GM12891 (cell line): ENCODE data around the gene LSM3.

Experiments used
- DNase-seq: peaks from one replicate; pipeline ENCODE4 v3.0.0; 2011; ENCODE audit warnings: low spot score; ENCODE audit not compliant: insufficient read length
- FAIRE-seq: peaks from 2 replicates; lab custom pipeline; 2011; peaks lifted over from hg19 to GRCh38; lab: Jason Lieb, UNC
- PAX5 ChIP-seq: IDR thresholded peaks from 2 replicates; pipeline ENCODE4 v1.6.1; 2011; ENCODE audit warnings: low read length, moderate library complexity, mild to moderate bottlenecking; ENCODE audit not compliant: insufficient read depth, severe bottlenecking
- POLR2A ChIP-seq: IDR thresholded peaks from 2 replicates; pipeline ENCODE4 v1.6.1; 2011; ENCODE audit warnings: low read depth, low read length, control low read depth
- POLR2AphosphoS5 ChIP-seq: IDR thresholded peaks from 2 replicates; pipeline ENCODE4 v1.6.1; 2011; ENCODE audit warnings: low read depth, low read length, control low read depth
- POU2F2 ChIP-seq: IDR thresholded peaks from 2 replicates; pipeline ENCODE4 v1.6.1; 2011; ENCODE audit warnings: low read depth, mild to moderate bottlenecking, control low read depth, low read length, moderate library complexity
- SPI1 ChIP-seq: IDR thresholded peaks from 2 replicates; pipeline ENCODE4 v1.6.1; 2011; ENCODE audit warnings: low read depth, low read length, control low read depth
- TAF1 ChIP-seq: IDR thresholded peaks from 2 replicates; pipeline ENCODE4 v1.6.1; 2011; ENCODE audit warnings: low read depth, low read length, control low read depth

The LSM3 gene

GRCh38 chr3:14245248-14245639 is 66.6 kb downstream of the LSM3 start:
- FAIRE-seq (no peak), DNase-seq (no peak)
- TF ChIP-seq TAF1 (no peak), SPI1 (no peak), POLR2AphosphoS5 (no peak), POU2F2 (no peak), PAX5 (no peak), POLR2A (no peak)

GRCh38 chr3:14245822-14246221 is 67.2 kb downstream of the LSM3 start:
- no peak for DNase-seq
- no peak for FAIRE-seq
- TF ChIP-seq SPI1: no peak
- no peak for TF ChIP-seq POU2F2
- no peak for TF ChIP-seq TAF1

GRCh38 chr3:14246414-14246813 is 67.8 kb downstream of the LSM3 start:
- DNase-seq (no peak), FAIRE-seq (no peak)

GRCh38 chr3:14248477-14248848 is 69.8 kb downstream of the LSM3 start:
- FAIRE-seq (no peak), DNase-seq (no peak)
- TF ChIP-seq POLR2AphosphoS5: no peak
- TF ChIP-seq POLR2A: no peak
- TF ChIP-seq TAF1: no peak
- TF ChIP-seq PAX5: no peak
- no peak for TF ChIP-seq SPI1
- TF ChIP-seq POU2F2: no peak

More at GRCh38 chr3:14246414-14246813, 67.8 kb downstream of the LSM3 start:
- TF ChIP-seq TAF1: no peak

GRCh38 chr3:14248849-14249523 is 70.4 kb downstream of the LSM3 start:
- TF ChIP-seq TAF1: no peak
- no peak for TF ChIP-seq SPI1
- no peak for TF ChIP-seq POU2F2
- no peak for TF ChIP-seq POLR2AphosphoS5
- no peak for TF ChIP-seq POLR2A
- no peak for TF ChIP-seq PAX5
- DNase-seq: no peak
- no peak for FAIRE-seq
